CD4-positive, alpha-beta T cell treated with Interleukin-15 for 1 hour (primary cell): Measurements from ENCODE around the gene FUNDC1.

Source experiments
- DNase-seq: peaks from one replicate; pipeline ENCODE4 v3.0.0-alpha.2; 2020

FUNDC1 gene

GRCh38 chrX:44474410-44474809 lies 68.2 kb downstream of the FUNDC1 start:
- no peak for DNase-seq
